HepG2 (cell line): ENCODE measurements around the gene PAFAH1B2. TPM values are rescaled to one million over a fixed set of nuclear protein-coding genes. Genes with fewer than 3 reads are reported as not detected.
A peak's percentile ranks its signal among the peaks of the same experiment; 100 is the strongest.

ENCODE experiments used
- DMAP1 ChIP-seq: IDR thresholded peaks from 2 replicates; pipeline ENCODE4 v1.6.1; 2016
- DRAP1 ChIP-seq: IDR thresholded peaks from 2 replicates; pipeline ENCODE4 v1.6.1; 2016; ENCODE audit warnings: missing genetic modification reagents, missing compliant biosample characterization
- FOXJ3 ChIP-seq: sonication (generic); formaldehyde crosslinking; IDR thresholded peaks from 2 replicates; pipeline ENCODE4 v1.4.0; 2020; ENCODE audit warnings: missing genetic modification reagents, mild to moderate bottlenecking, borderline replicate concordance
- FOXK2 ChIP-seq: fragments of 450-650 bp; IDR thresholded peaks from 2 replicates; pipeline ENCODE4 v1.6.1; 2016
- GRHL1 ChIP-seq: sonication (generic); formaldehyde crosslinking; conservative IDR thresholded peaks from 2 replicates; pipeline ENCODE4 v1.8.0; 2022; ENCODE audit warnings: missing genetic modification reagents
- HOXA3 ChIP-seq: sonication (generic); formaldehyde crosslinking; IDR thresholded peaks from 2 replicates; pipeline ENCODE4 v1.5.0; 2020; ENCODE audit warnings: missing genetic modification reagents
- HOXA7 ChIP-seq: sonication (generic); formaldehyde crosslinking; IDR thresholded peaks from 2 replicates; pipeline ENCODE4 v1.8.1; 2022; ENCODE audit warnings: mild to moderate bottlenecking, missing genetic modification reagents, moderate library complexity
- KDM4B ChIP-seq: sonication (generic); formaldehyde crosslinking; IDR thresholded peaks from 2 replicates; pipeline ENCODE4 v1.4.0; 2020; ENCODE audit warnings: missing genetic modification reagents
- KDM6A ChIP-seq: IDR thresholded peaks from 2 replicates; pipeline ENCODE4 v1.6.1; 2016; ENCODE audit warnings: low read depth
- KLF16 ChIP-seq, 2 experiments: sonication (generic) in 1 of 2; formaldehyde crosslinking in 1 of 2; IDR thresholded peaks; 2 replicates each; pipeline versions ENCODE4 v1.6.1 to v1.8.0; 2016 to 2023; ENCODE audit warnings: missing genetic modification reagents in 2 of 2, missing compliant biosample characterization in 1 of 2
- MXD3 ChIP-seq: IDR thresholded peaks from 2 replicates; pipeline ENCODE4 v1.6.1; 2016; ENCODE audit warnings: mild to moderate bottlenecking, missing biosample characterization, missing genetic modification reagents
- NFKBIZ ChIP-seq: IDR thresholded peaks from 2 replicates; pipeline ENCODE4 v1.6.1; 2018; ENCODE audit warnings: missing genetic modification reagents, missing compliant biosample characterization
- NKX3-1 ChIP-seq: sonication (generic); formaldehyde crosslinking; IDR thresholded peaks from 2 replicates; pipeline ENCODE4 v1.5.0; 2020; ENCODE audit warnings: missing genetic modification reagents
- PRDM10 ChIP-seq: sonication (generic); formaldehyde crosslinking; IDR thresholded peaks from 2 replicates; pipeline ENCODE4 v1.4.0; 2020; ENCODE audit warnings: low read depth, missing genetic modification reagents
- SALL2 ChIP-seq: sonication (generic); formaldehyde crosslinking; IDR thresholded peaks from 2 replicates; pipeline ENCODE4 v1.8.1; 2023; ENCODE audit warnings: mild to moderate bottlenecking, missing genetic modification reagents, inconsistent platforms
- SAP130 ChIP-seq: IDR thresholded peaks from 2 replicates; pipeline ENCODE4 v1.6.1; 2016; ENCODE audit warnings: low read depth
- SIN3A ChIP-seq: IDR thresholded peaks from 2 replicates; pipeline ENCODE4 v1.6.1; 2011; ENCODE audit warnings: low read depth, mild to moderate bottlenecking, control low read depth, low read length, borderline replicate concordance
- TGIF2 ChIP-seq: IDR thresholded peaks from 2 replicates; pipeline ENCODE4 v1.6.1; 2016; ENCODE audit warnings: control low read depth, missing compliant biosample characterization
- TRIM22 ChIP-seq: fragments of 450-650 bp; IDR thresholded peaks from 2 replicates; pipeline ENCODE4 v1.6.1; 2017
- ZBTB38 ChIP-seq: sonication (generic); formaldehyde crosslinking; IDR thresholded peaks from 2 replicates; pipeline ENCODE4 v1.5.1; 2020; ENCODE audit warnings: mild to moderate bottlenecking, missing genetic modification reagents
- ZBTB42 ChIP-seq: sonication (generic); formaldehyde crosslinking; IDR thresholded peaks from 2 replicates; pipeline ENCODE4 v1.5.0; 2020; ENCODE audit warnings: mild to moderate bottlenecking, missing genetic modification reagents
- ZNF160 ChIP-seq: sonication (generic); formaldehyde crosslinking; IDR thresholded peaks from 2 replicates; pipeline ENCODE4 v1.8.0; 2022; ENCODE audit warnings: mild to moderate bottlenecking, inconsistent platforms, missing genetic modification reagents
- ZNF451 ChIP-seq: sonication (generic); formaldehyde crosslinking; IDR thresholded peaks from 2 replicates; pipeline ENCODE4 v1.5.0; 2020; ENCODE audit warnings: mild to moderate bottlenecking, missing genetic modification reagents
- ZNF878 ChIP-seq: sonication (generic); formaldehyde crosslinking; IDR thresholded peaks from 2 replicates; pipeline ENCODE4 v1.8.1; 2023; ENCODE audit warnings: mild to moderate bottlenecking, missing genetic modification reagents, moderate library complexity
- polyA plus RNA-seq, 8 experiments: library from polyadenylated mRNA; depleted of rRNA in 3 of 8; stranded (reverse) in 7 of 8; unstranded in 1 of 8; fragments of >200 nt; fragmentation: Illumina TruSeq in 4 of 8; extraction: Trizol in 4 of 8; gene quantifications; 2 replicates each; pipeline versions ENCODE4 v1.2.1 to v1.2.3, GENCODE V29; 2011 to 2016; ENCODE audit warnings: low read depth in 4 of 8, missing spikeins in 1 of 8, mixed read lengths in 1 of 8; ENCODE audit not compliant: insufficient read depth in 1 of 8
- total RNA-seq, 5 experiments: library from RNA; depleted of rRNA; stranded (reverse); fragments of >200 nt; fragmentation: Illumina TruSeq; extraction: Trizol; gene quantifications; 2 replicates each; pipeline ENCODE4 v1.2.3, GENCODE V29; 2016; ENCODE audit warnings: low read depth in 1 of 5

PAFAH1B2 gene
- total and polyA plus RNA-seq, 2 of the 13 experiments (the other 11 are each of a cell fraction or from before 2014, with no cell fraction given): 28.8 to 104 TPM

- TF ChIP-seq ZNF878: no peak
- TF ChIP-seq GRHL1 (CRISPR knock-in tag): no peak
- 0 out of 2 replicates have a peak, but pooled peaks have one; percentile 34 for TF ChIP-seq KDM4B (CRISPR knock-in tag)
- TF ChIP-seq KLF16 (CRISPR knock-in tag; IDR thresholded peaks at IDR 0.05): no peak; a peak in 1 of 4 replicates
- TF ChIP-seq PRDM10: no peak
- no peak for TF ChIP-seq NKX3-1
- peak; percentile 20; the same call in 1 of the 2 replicates for TF ChIP-seq TGIF2 (CRISPR knock-in tag)
- TF ChIP-seq HOXA7: no peak
- peak; percentile 86 for TF ChIP-seq SAP130 (CRISPR knock-in tag)
- TF ChIP-seq TRIM22: no peak
- no peak for TF ChIP-seq ZNF451 (CRISPR knock-in tag)
- 0 out of 2 replicates have a peak, but pooled peaks have one; percentile 48 for TF ChIP-seq ZNF160 (CRISPR knock-in tag)
- TF ChIP-seq NFKBIZ (CRISPR knock-in tag): 0 out of 2 replicates have a peak, but pooled peaks have one; percentile 35
- TF ChIP-seq DRAP1 (CRISPR knock-in tag): no peak
- peak; percentile 65; the same call in 1 of the 2 replicates for TF ChIP-seq SIN3A
- TF ChIP-seq MXD3 (CRISPR knock-in tag): no peak
- TF ChIP-seq ZBTB38: peak; percentile 39; the same call in 1 of the 2 replicates
- TF ChIP-seq HOXA3: peak; percentile 72
- TF ChIP-seq SALL2: 0 out of 2 replicates have a peak, but pooled peaks have one; percentile 58
- no peak for TF ChIP-seq FOXJ3 (CRISPR knock-in tag)
- TF ChIP-seq FOXK2: no peak
- TF ChIP-seq ZBTB42 (CRISPR knock-in tag): no peak
- peak; percentile 54; the same call in 1 of the 2 replicates for TF ChIP-seq KDM6A (CRISPR knock-in tag)
- peak; percentile 11; the same call in 1 of the 2 replicates for TF ChIP-seq DMAP1 (CRISPR knock-in tag)
These were observed 47.7 kb upstream of the PAFAH1B2 start (continued) for GRCh38 chr11:117096201-117096991.
